Nephron (organoid): ENCODE results near the gene NKAP.

Experiments
- H3K27ac Mint-ChIP-seq, 3 experiments: 2 replicates each; pipeline ENCODE4 v1.8.0; 2020; ENCODE audit warnings: mixed read lengths in 3 of 3, mild to moderate bottlenecking in 2 of 3, moderate library complexity in 1 of 3
- H3K27me3 Mint-ChIP-seq: 2 replicates; pipeline ENCODE4 v1.8.0; 2021; ENCODE audit warnings: low read depth, mild to moderate bottlenecking, moderate library complexity, mixed read lengths
- H3K36me3 Mint-ChIP-seq: 2 replicates; pipeline ENCODE4 v1.8.0; 2020; ENCODE audit warnings: low read depth, mixed read lengths
- H3K4me1 Mint-ChIP-seq: 2 replicates; pipeline ENCODE4 v1.8.0; 2020; ENCODE audit warnings: mixed read lengths
- H3K4me3 Mint-ChIP-seq, 3 experiments: 2 replicates each; pipeline ENCODE4 v1.8.0; 2020; ENCODE audit warnings: mild to moderate bottlenecking in 3 of 3, mixed read lengths in 3 of 3, moderate library complexity in 2 of 3
- H3K9me3 Mint-ChIP-seq: 2 replicates; pipeline ENCODE4 v1.8.0; 2020; ENCODE audit warnings: mixed read lengths
- CTCF ChIP-seq, 3 experiments: fragments of 200-600 bp; sonication (generic); IDR thresholded peaks; one replicate each; pipeline ENCODE4 v1.5.0; 2021; ENCODE audit warnings: antibody characterized with exemption in 3 of 3; ENCODE audit not compliant: unreplicated experiment in 3 of 3

Gene NKAP

GRCh38 chrX:119943185-119943988 lies at the start of gene NKAP:
Gene NKAP (minus strand): TSS chrX:119943751. CDS start chrX:119943605, 146 bp downstream.
- Mint-ChIP-seq H3K4me3 (peak within 1 kb of the TSS; percentile 95 to 96 (median 95)), H3K4me1 (peaks cover 9% of the 10 kb centered on the region), H3K27ac (peak within 1 kb of the TSS; percentile 88 to 99 (median 97)), H3K9me3 (peaks cover 7% of the 10 kb centered on the region), H3K36me3 (peaks cover 8% of the 10 kb centered on the region), H3K27me3 (no peaks in the 10 kb centered on the region)
- no peak for TF ChIP-seq CTCF (IDR thresholded peaks at IDR 0.05; ENCODE audit: unreplicated experiment in 3 of 3)

DNA sequence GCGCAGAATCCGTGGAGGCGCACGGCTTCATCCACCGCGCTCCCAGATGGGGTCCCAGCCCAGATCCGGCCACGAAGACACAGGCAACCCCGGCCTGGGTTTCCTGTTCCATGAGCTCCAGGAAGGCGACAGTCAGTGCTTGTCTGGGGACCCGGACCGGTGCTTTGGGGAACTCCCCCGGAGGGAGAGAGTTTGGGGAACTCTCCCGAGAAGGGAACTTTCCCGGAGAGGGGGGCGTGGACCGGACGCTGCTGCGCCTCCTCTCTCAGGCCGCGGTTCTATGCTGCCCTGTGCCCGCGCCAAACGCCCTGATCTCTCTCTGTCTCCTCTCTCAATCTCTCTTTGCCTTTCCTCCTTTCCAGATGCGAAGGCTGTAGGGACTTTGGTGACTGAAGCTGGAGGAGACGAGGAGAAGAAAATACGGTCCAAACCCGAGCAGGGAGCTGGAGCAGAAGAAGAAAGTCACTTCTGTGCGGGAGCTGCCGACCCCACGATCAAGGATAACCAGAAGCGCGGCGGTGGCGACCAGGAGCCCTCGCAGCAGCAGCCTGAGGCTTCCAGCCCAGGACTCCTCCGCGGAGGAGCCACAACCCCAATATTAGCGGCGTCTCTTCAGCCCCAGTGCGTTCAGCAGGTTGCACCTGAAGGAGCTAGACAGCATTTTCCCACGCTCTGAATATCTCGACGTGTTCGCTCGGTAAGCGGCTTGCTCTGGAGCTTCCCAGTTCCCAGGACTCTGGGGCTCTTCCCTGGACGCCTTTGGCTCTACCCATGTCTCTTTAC lies 47.6 kb upstream of the NKAP start:
- H3K27me3 Mint-ChIP-seq: peaks cover 95% of the 10 kb centered on the region
- no peak overlapping the region for H3K27ac Mint-ChIP-seq
- peak overlapping the region; percentile 40 to 76 (median 59) for H3K4me3 Mint-ChIP-seq
- H3K9me3 Mint-ChIP-seq: peaks cover 22% of the 10 kb centered on the region
- H3K36me3 Mint-ChIP-seq: no peaks in the 10 kb centered on the region
- H3K4me1 Mint-ChIP-seq: peaks cover 6% of the 10 kb centered on the region
- no peak for TF ChIP-seq CTCF (IDR thresholded peaks at IDR 0.05; ENCODE audit: unreplicated experiment in 3 of 3)

- Mint-ChIP-seq H3K36me3 (no peaks in the 10 kb centered on the region), H3K4me1 (peaks cover 6% of the 10 kb centered on the region), H3K4me3 (peak overlapping the region; percentile 40 to 76 (median 59)), H3K27ac (no peak overlapping the region), H3K9me3 (peaks cover 21% of the 10 kb centered on the region), H3K27me3 (peaks cover 92% of the 10 kb centered on the region)
- no peak for TF ChIP-seq CTCF (IDR thresholded peaks at IDR 0.05; ENCODE audit: unreplicated experiment in 3 of 3)
Observed at GRCh38 chrX:119990556-119991004, 47.0 kb upstream of the NKAP start.

GRCh38 chrX:119989905-119990555 lies 46.5 kb upstream of the NKAP start:
- Mint-ChIP-seq H3K36me3 (no peaks in the 10 kb centered on the region), H3K4me1 (peaks cover 6% of the 10 kb centered on the region), H3K27me3 (peaks cover 92% of the 10 kb centered on the region), H3K9me3 (peaks cover 21% of the 10 kb centered on the region), H3K27ac (no peak overlapping the region), H3K4me3 (peak overlapping the region; percentile 40 to 76 (median 59))
- no peak for TF ChIP-seq CTCF (IDR thresholded peaks at IDR 0.05; ENCODE audit: unreplicated experiment in 3 of 3)

- H3K27me3 Mint-ChIP-seq: peaks cover 62% of the 10 kb centered on the region
- no peak overlapping the region for H3K27ac Mint-ChIP-seq
- H3K4me3 Mint-ChIP-seq: no peak overlapping the region
- peaks cover 6% of the 10 kb centered on the region for H3K4me1 Mint-ChIP-seq
- no peaks in the 10 kb centered on the region for H3K36me3 Mint-ChIP-seq
- peaks cover 9% of the 10 kb centered on the region for H3K9me3 Mint-ChIP-seq
- TF ChIP-seq CTCF (IDR thresholded peaks at IDR 0.05; ENCODE audit: unreplicated experiment in 3 of 3): no peak
Observed at GRCh38 chrX:119986203-119986602, 42.7 kb upstream of the NKAP start.
